D721Med (cell line): Measurements from ENCODE around the gene MRGPRE.

Experiments
- DNase-seq: peaks from one replicate; pipeline ENCODE4 v3.0.0; 2011; ENCODE audit warnings: low spot score; ENCODE audit not compliant: insufficient read length
- FAIRE-seq: peaks from 2 replicates; lab custom pipeline; 2011; peaks lifted over from hg19 to GRCh38; lab: Jason Lieb, UNC
- TF ChIP-seq, protein P1 (sequence below): IDR thresholded peaks from 2 replicates; pipeline ENCODE4 v1.5.1; 2012; ENCODE audit warnings: mild to moderate bottlenecking, control low read depth; ENCODE audit not compliant: insufficient read depth; ENCODE audit errors: missing control alignments

MRGPRE gene

DNA sequence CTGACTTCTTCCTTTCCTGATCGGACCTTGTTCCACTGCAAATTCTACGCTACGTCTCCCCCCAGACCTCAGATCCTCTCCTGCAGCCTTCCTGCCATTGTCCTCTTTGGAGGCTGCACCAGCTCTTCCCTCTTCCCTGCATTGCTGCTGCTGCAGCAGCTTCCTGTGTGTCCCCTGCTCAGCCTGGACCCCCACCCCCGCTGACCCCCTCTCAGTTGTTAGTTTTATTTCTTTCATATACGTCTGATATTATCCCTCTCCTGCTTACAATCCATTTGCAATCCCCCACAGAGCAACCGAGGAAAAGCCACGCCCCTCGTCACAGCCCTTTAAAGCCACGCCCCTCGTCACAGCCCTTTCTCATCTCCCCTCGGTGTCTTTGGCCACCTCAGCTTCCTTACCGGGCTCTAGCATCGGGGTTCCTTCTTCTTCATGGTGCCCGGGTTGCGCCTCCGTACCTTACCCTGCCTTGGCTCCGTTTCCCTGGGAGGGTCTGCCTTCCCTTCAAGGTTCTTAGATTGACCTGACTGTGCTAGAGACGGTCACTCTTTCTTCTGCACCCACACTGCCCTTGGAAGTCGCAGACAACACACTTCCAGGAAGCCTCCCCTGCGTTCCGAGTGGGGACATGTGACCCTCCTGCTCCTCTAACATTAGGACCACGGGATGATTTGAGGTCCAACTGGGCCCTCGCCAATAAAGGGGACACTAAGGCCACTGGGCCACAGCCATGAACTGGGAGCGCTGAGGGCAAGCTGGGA, 18.4 kb downstream of the MRGPRE start:
- no peak for DNase-seq
- FAIRE-seq: no peak
- TF ChIP-seq, protein P1, sequence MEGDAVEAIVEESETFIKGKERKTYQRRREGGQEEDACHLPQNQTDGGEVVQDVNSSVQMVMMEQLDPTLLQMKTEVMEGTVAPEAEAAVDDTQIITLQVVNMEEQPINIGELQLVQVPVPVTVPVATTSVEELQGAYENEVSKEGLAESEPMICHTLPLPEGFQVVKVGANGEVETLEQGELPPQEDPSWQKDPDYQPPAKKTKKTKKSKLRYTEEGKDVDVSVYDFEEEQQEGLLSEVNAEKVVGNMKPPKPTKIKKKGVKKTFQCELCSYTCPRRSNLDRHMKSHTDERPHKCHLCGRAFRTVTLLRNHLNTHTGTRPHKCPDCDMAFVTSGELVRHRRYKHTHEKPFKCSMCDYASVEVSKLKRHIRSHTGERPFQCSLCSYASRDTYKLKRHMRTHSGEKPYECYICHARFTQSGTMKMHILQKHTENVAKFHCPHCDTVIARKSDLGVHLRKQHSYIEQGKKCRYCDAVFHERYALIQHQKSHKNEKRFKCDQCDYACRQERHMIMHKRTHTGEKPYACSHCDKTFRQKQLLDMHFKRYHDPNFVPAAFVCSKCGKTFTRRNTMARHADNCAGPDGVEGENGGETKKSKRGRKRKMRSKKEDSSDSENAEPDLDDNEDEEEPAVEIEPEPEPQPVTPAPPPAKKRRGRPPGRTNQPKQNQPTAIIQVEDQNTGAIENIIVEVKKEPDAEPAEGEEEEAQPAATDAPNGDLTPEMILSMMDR: no peak

DNA sequence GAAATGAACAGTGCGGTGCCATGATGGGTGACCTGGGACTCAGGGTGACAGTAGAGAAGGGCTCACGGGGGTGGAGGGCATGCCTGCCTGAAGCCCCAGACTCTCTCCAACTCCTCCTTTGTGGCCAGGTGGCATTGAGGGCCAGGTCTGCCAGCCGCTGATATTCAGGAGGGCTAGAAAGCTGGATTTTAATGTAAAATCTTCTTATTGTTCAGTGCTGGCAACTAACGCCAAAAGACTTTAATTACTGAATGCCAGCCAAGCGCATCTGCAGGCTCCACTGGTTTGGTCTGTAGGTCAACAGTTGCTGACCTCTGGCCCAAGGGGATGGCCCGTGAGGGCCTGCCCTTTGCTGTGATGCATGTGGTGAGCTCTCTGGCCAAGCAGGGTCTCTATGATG, 23.9 kb downstream of the MRGPRE start:
- TF ChIP-seq, protein P1: no peak
- no peak for FAIRE-seq
- no peak for DNase-seq

DNA sequence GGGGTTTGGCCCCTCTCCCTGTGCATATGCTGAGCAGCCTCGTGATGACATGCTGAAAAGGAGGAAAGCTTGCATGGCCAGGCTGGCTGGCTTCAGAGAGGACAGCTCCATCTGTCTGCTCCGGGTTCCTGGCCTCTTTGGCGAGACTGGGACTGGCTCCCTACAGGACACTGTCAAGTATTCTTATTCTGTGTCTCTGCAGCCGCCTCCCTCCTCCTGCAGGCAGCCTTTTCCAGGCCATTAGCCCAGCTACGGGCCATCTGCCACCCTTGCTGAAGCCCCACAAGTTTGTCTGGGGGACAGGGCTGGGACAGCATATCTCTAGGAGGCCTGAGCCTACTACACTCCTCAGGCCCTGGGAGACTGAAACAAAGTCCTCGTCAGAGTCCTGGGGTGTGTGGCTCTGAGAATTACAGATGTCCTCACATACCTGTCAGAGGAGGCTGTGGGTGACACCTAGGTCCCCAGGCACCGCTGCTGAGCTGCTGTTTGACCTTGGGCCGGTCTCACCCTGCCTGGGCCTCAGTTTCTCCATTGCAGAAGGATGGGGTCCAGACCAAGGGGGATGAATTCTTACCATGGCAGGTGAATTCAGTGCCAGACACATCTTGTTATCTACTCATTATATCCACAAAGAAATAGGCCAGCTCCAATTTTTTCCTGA, 24.6 kb downstream of the MRGPRE start:
- no peak for DNase-seq
- TF ChIP-seq, protein P1: no peak
- no peak for FAIRE-seq

DNA sequence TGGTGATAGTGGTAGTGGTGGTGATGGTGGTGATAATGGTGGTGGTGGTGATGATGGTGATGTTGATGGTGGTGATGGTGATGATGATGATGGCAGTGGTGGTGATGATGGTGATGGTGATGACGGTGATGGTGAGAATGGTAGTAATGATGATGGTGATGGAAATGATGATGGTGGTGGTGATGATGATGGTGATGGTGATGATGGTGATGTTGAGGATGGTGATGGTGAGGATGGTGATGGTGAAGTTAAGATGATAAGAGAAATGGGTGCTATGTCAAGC, 25.4 kb downstream of the MRGPRE start:
- no peak for FAIRE-seq
- TF ChIP-seq, protein P1: no peak
- DNase-seq: no peak

DNA sequence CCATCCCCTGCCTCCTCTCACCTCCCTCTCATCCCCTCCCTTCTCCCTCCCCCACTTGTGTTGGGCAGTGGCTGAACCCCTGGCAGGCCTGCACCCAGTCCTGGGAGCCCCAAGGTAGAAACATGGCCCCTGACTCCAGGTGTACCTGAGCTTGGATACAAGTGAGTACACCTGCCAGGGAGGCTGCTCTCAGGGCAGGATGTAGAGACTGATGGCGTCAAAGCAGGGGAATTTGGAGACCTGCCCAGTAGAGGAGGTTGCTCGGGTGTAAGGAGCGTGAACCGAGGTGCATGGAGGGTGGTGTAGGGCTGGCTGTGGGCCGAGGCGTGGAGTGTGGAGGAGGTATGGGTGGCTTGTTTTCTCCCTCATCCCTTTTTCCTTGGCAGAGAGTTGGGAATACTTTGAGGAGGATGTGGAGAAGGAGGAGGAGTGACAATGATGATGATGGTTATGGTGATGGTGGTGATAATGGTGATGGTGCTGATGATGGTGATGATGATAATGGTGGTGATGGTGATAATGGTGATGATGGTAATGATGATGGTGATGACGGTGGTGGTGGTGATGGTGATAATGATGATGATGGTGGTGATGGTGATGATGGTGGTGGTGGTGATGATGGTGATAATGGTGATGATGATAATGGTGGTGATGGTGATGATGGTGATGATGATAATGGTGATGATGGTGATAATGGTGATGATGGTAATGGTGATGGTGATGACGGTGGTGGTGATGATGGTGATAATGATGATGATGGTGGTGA, 25.9 kb downstream of the MRGPRE start:
- FAIRE-seq (no peak), DNase-seq (no peak)
- TF ChIP-seq, protein P1: no peak

DNA sequence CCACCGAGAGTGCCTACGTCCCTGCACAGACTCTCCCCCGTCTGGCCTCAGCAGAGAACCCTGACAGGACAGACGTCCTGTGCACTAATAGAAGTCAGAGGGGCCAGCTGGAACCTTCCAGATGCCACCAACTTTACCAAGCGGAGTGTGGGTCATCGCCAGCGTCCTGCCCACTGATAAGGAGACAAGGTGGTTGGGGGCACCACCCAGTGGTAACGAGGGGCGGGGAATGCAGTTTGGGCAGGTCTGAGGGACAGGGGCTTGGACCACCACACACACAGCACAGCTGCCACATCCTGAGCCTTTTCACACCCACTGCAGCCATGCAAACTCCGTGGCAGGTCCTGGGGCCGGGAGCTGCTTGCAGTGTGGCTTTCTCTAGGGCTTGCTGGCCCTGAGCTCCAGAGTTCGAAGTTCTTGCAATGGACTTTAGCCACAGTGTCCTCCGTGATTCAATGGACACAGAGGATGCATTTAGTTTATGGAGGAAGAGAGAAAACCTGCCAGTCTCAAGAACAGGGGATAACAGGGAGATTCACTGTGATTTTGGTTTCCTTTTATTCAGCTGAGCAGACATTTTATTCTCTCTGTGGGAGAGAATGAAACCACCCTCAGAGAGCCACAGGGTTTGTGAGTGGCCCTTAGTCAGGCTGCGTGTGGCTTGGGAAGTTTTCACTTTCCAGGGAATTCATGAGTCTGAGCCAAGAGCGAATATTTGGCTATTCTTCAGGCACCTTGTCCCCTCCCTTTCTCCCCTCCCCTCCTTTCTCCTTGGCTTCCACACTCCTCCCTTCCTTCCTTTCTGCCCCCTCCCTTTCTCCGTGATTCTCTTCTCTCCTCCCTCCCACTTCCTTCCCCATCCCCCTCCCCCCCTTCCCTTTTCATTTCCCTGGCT, 26.7 kb downstream of the MRGPRE start:
- TF ChIP-seq, protein P1: no peak
- DNase-seq (no peak), FAIRE-seq (no peak)
